ENCODE measurements around the gene CUL4B. TPM values are rescaled to one million over a fixed set of nuclear protein-coding genes. Genes with fewer than 3 reads are reported as not detected.

CUL4B gene
- total RNA-seq, 4 donors from 2014 or later, result 34.4 to 54.4 (median 42.2) TPM

GRCh38 chrX:120566817-120567216 is 6.1 kb upstream of the CUL4B start:
- Histone ChIP-seq H3K4me1 (no peaks in the 10 kb centered on the region), H3K27me3 (no peaks in the 10 kb centered on the region), H3K9me3 (no peaks in the 10 kb centered on the region), H3K4me3 (replicated peaks in 1 of 3) (no peak overlapping the region), H3K36me3 (no peaks in the 10 kb centered on the region), H3K27ac (no peak overlapping the region)
- 92 to 100% methylated on average over 3 of the region's 3 CpGs for WGBS, 2 donors
- intact Hi-C loops (cut with DNase I), result no loop called here
- no peak for DNase-seq
- no peak for TF ChIP-seq POLR2A (IDR thresholded peaks at IDR 0.05)
- no peak for TF ChIP-seq CTCF (IDR thresholded peaks at IDR 0.05)

- WGBS, 2 donors, result 88 to 93% methylated on average over 1 of the region's 1 CpG
- TF ChIP-seq POLR2A (IDR thresholded peaks at IDR 0.05) (no peak), CTCF (IDR thresholded peaks at IDR 0.05) (no peak)
- no peaks in the 10 kb centered on the region for H3K27me3 ChIP-seq
- intact Hi-C loops (cut with DNase I), result no loop called here
- H3K4me3 ChIP-seq (replicated peaks in 1 of 3), result no peak overlapping the region
- no peaks in the 10 kb centered on the region for H3K36me3 ChIP-seq
- no peaks in the 10 kb centered on the region for H3K9me3 ChIP-seq
- DNase-seq, result no peak
- H3K27ac ChIP-seq, result no peak overlapping the region
- H3K4me1 ChIP-seq, result no peaks in the 10 kb centered on the region
These were observed 4.2 kb upstream of the CUL4B start for GRCh38 chrX:120564925-120565324.

- intact Hi-C loops (cut with DNase I), result no loop called here
- no peak overlapping the region for H3K4me3 ChIP-seq (replicated peaks in 1 of 3)
- TF ChIP-seq POLR2A (IDR thresholded peaks at IDR 0.05) (no peak), CTCF (IDR thresholded peaks at IDR 0.05) (no peak)
These were observed 1.8 kb upstream of the CUL4B start for GRCh38 chrX:120562569-120562926.

GRCh38 chrX:120561634-120562568 is 1.1 kb upstream of the CUL4B start:
- intact Hi-C loops (cut with DNase I), result no loop called here
- 5 to 7% methylated on average over 12 of the region's 12 CpGs for WGBS, 2 donors
- TF ChIP-seq POLR2A (IDR thresholded peaks at IDR 0.05), result peak in 1 of 2 donors; percentile 11
- TF ChIP-seq CTCF (IDR thresholded peaks at IDR 0.05), result no peak

More at GRCh38 chrX:120562569-120562926, 1.8 kb upstream of the CUL4B start:
- no peak for DNase-seq
- H3K27ac ChIP-seq, result no peak overlapping the region
- no peaks in the 10 kb centered on the region for H3K36me3 ChIP-seq
- no peaks in the 10 kb centered on the region for H3K9me3 ChIP-seq
- WGBS, 2 donors, result 72 to 75% methylated on average over 2 of the region's 2 CpGs
- peaks cover 0 to 5% of the 10 kb centered on the region in 2 donors for H3K4me1 ChIP-seq
- no peaks in the 10 kb centered on the region for H3K27me3 ChIP-seq

GRCh38 chrX:120560405-120560841 is 339 bp downstream of the CUL4B start:
- intact Hi-C loops (cut with DNase I), result no loop called here
- no peaks in the 10 kb centered on the region for H3K9me3 ChIP-seq
- WGBS, 2 donors, result 0 to 1% methylated on average over 9 to 10 of the region's 10 CpGs
- peaks cover 0 to 5% of the 10 kb centered on the region in 2 donors for H3K4me1 ChIP-seq
- peak overlapping the region; percentile 97 to 99 (median 99) for H3K27ac ChIP-seq
- peak; percentile 27 to 43 for DNase-seq
- H3K27me3 ChIP-seq, result no peaks in the 10 kb centered on the region
- no peaks in the 10 kb centered on the region for H3K36me3 ChIP-seq
- TF ChIP-seq POLR2A (IDR thresholded peaks at IDR 0.05), result no peak
- no peak for TF ChIP-seq CTCF (IDR thresholded peaks at IDR 0.05)
- H3K4me3 ChIP-seq (replicated peaks in 1 of 3), result peak overlapping the region in 2 of 3 donors; percentile 47 to 75

More at GRCh38 chrX:120561634-120562568, 1.1 kb upstream of the CUL4B start:
- no peaks in the 10 kb centered on the region for H3K9me3 ChIP-seq
- H3K4me1 ChIP-seq, result peaks cover 0 to 5% of the 10 kb centered on the region in 2 donors
- H3K36me3 ChIP-seq, result no peaks in the 10 kb centered on the region
- H3K27ac ChIP-seq, result peak overlapping the region; percentile 61 to 99 (median 74)
- peak overlapping the region in 2 of 3 donors; percentile 44 to 47 for H3K4me3 ChIP-seq (replicated peaks in 1 of 3)
- DNase-seq, result no peak
- H3K27me3 ChIP-seq, result no peaks in the 10 kb centered on the region
